Vagina (tissue), 2 donors: Measurements from ENCODE around the gene NEURL3. TPM values are rescaled to one million over a fixed set of nuclear protein-coding genes. Genes with fewer than 3 reads are reported as not detected.
"Not testable (repeated sequence)": the region's sequence is repeated elsewhere in the genome, so short reads cannot be mapped to it uniquely, and the experiment has no call there.

Experiments used
- DNase-seq, 2 donors: peaks; one replicate each; pipeline ENCODE4 v3.0.0-alpha.2; 2017; ENCODE audit errors: extremely low spot score in 2 of 2
- H3K27ac ChIP-seq: fragments of 200-600 bp; sonication (generic); one replicate; pipeline ENCODE4 v1.5.1; 2019
- H3K27me3 ChIP-seq: fragments of 200-600 bp; sonication (generic); one replicate; pipeline ENCODE4 v1.5.1; 2019
- H3K36me3 ChIP-seq, 2 donors: fragments of 200-600 bp; sonication (generic); one replicate each; pipeline ENCODE4 v1.5.1; 2017 to 2019
- H3K4me1 ChIP-seq: fragments of 200-600 bp; sonication (generic); one replicate; pipeline ENCODE4 v1.5.1; 2019
- H3K4me3 ChIP-seq, 2 donors: fragments of 200-600 bp; sonication (generic); 1 replicate in 1 of 2; 2 replicates in 1 of 2; pipeline ENCODE4 v1.5.1; 2016 to 2019
- H3K9me3 ChIP-seq: fragments of 200-600 bp; sonication (generic); one replicate; pipeline ENCODE4 v1.5.1; 2019
- POLR2A ChIP-seq, 2 donors: fragments of 450-650 bp; IDR thresholded peaks; one replicate each; pipeline ENCODE4 v1.6.1; 2017; ENCODE audit warnings: antibody characterized with exemption in 2 of 2, mild to moderate bottlenecking in 2 of 2, moderate library complexity in 2 of 2
- POLR2AphosphoS5 ChIP-seq, 2 donors: sonication (generic); formaldehyde crosslinking; IDR thresholded peaks; one replicate each; pipeline ENCODE4 v1.9.0; 2017; ENCODE audit warnings: antibody characterized with exemption in 2 of 2, mild to moderate bottlenecking in 2 of 2, low read depth in 1 of 2; ENCODE audit not compliant: insufficient read depth in 1 of 2
- intact Hi-C: fragments of 100-400 bp; cut with DNase I; formaldehyde crosslinking; loops from one replicate; pipeline ENCODE4 v1.15.1; 2023
- total RNA-seq: library from RNA; depleted of rRNA; stranded (reverse); fragments of >200 nt; gene quantifications from one replicate; pipeline ENCODE4 v1.2.3, GENCODE V29; 2016
- TF ChIP-seq, protein P1 (sequence below), 3 experiments: fragments of 450-650 bp in 2 of 3; fragments of 200-600 bp in 1 of 3; sonication (generic) in 1 of 3; IDR thresholded peaks; one replicate each; pipeline ENCODE4 v1.5.1; 2017 to 2019; ENCODE audit warnings: antibody characterized with exemption in 3 of 3, mild to moderate bottlenecking in 2 of 3, moderate library complexity in 2 of 3

NEURL3 gene
- total RNA-seq, 1 donor from 2014 or later: 2.5 TPM

DNA sequence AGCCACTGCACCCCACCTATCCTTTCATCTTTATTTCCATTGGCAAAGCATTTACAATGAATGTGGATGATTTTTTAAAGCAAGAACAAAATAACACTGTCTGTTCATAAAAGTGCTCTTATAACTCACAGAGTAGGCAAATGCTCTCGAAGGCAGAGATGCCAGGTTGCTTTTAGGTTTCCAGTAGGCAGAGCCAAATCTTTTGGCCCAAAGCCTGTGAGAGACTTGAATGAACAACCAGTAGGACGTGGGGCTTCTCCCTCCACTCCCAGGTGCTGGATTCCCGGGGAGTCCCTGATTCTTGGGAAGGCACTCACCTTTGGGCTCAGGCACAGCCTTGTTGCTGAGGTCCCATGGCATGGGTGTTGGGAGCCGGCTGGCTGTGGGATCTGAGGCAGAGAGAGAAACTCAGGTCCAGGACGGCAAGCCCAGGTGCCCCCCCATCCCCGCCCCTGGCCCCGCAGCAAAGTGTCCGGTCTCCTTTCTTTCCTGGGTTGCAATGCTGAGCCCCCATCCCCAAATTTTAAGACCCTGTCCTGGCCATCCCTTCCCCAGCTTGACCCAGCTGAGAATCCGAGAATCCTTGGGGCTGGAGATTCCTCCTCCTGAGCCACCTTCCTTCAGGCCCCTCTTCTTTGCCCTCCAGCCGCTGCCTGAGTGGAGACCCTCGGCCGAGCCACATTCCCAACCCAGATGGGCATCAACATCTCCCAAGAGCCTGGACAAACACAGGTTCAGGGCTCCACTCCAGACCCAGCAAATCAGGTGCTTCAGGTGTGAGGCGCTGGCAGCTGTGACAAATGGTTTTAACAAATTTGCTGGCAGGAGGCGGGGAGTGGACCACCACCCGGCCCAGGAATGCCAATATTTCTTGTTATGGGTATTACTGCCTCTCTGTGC lies 5.8 kb downstream of the NEURL3 start:
- no peak overlapping the region for H3K4me3 ChIP-seq
- no peak overlapping the region for H3K27ac ChIP-seq
- intact Hi-C loops: no loop called here
- H3K9me3 ChIP-seq: no peaks in the 10 kb centered on the region
- peaks cover 5% of the 10 kb centered on the region for H3K27me3 ChIP-seq
- H3K4me1 ChIP-seq: no peaks in the 10 kb centered on the region
- no peaks in the 10 kb centered on the region for H3K36me3 ChIP-seq
- TF ChIP-seq, protein P1, sequence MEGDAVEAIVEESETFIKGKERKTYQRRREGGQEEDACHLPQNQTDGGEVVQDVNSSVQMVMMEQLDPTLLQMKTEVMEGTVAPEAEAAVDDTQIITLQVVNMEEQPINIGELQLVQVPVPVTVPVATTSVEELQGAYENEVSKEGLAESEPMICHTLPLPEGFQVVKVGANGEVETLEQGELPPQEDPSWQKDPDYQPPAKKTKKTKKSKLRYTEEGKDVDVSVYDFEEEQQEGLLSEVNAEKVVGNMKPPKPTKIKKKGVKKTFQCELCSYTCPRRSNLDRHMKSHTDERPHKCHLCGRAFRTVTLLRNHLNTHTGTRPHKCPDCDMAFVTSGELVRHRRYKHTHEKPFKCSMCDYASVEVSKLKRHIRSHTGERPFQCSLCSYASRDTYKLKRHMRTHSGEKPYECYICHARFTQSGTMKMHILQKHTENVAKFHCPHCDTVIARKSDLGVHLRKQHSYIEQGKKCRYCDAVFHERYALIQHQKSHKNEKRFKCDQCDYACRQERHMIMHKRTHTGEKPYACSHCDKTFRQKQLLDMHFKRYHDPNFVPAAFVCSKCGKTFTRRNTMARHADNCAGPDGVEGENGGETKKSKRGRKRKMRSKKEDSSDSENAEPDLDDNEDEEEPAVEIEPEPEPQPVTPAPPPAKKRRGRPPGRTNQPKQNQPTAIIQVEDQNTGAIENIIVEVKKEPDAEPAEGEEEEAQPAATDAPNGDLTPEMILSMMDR (IDR thresholded peaks at IDR 0.05): no peak
- TF ChIP-seq POLR2A (IDR thresholded peaks at IDR 0.05): no peak
- TF ChIP-seq POLR2AphosphoS5 (IDR thresholded peaks at IDR 0.05; ENCODE audit: insufficient read depth in 1 of 2, low read depth in 1 of 2): no peak
- DNase-seq: no peak

DNA sequence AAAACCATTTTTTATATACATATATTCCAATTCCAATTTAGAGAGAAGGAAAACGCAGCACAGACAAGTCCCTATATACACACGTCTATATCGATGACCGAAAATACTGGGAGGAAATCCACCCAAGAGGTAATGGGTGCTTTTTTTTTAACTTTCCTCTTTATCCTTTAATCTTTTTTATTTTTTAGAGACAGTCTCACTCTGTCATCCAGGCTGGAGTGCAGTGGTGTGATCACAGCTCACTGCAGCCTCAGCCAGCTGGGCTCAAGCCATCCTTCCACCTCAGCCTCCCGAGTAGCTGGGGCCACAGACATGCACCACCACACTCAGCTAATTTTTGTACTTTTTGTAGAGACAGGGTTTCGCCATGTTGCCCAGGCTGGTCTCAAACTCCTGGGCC lies 6.5 kb downstream of the NEURL3 start:
- H3K27me3 ChIP-seq, DNase-seq, H3K4me1 ChIP-seq, H3K27ac ChIP-seq, intact Hi-C loops, H3K4me3 ChIP-seq, H3K36me3 ChIP-seq, H3K9me3 ChIP-seq: not testable (repeated sequence)

DNA sequence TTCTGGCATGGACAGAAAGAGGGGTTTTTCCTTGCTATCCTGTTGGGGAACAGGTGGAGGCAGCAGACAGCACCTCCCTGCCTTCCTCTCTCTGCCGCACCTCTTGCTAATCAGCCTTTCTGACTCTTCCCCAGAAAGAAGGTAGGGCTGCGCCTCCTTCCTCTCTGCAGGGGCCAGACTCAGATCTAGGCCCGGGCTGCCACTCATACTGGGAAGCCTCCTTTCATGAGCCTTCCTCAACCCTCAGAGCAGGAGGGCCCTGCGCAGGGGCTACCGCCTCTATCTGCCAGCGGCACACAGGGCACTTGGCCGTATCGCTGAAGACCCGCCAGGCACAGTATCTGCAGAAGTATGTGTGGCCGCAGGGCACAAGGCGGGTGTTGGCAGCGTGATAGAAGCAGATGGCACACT lies 7.1 kb downstream of the NEURL3 start:
- Histone ChIP-seq H3K27me3 (peaks cover 5% of the 10 kb centered on the region), H3K9me3 (no peaks in the 10 kb centered on the region), H3K27ac (no peak overlapping the region), H3K4me1 (no peaks in the 10 kb centered on the region), H3K4me3 (no peak overlapping the region), H3K36me3 (no peaks in the 10 kb centered on the region)
- no peak for DNase-seq
- intact Hi-C loops: no loop called here
- TF ChIP-seq POLR2AphosphoS5 (IDR thresholded peaks at IDR 0.05; ENCODE audit: insufficient read depth in 1 of 2, low read depth in 1 of 2): no peak
- TF ChIP-seq, protein P1 (IDR thresholded peaks at IDR 0.05): no peak
- TF ChIP-seq POLR2A (IDR thresholded peaks at IDR 0.05): no peak

DNA sequence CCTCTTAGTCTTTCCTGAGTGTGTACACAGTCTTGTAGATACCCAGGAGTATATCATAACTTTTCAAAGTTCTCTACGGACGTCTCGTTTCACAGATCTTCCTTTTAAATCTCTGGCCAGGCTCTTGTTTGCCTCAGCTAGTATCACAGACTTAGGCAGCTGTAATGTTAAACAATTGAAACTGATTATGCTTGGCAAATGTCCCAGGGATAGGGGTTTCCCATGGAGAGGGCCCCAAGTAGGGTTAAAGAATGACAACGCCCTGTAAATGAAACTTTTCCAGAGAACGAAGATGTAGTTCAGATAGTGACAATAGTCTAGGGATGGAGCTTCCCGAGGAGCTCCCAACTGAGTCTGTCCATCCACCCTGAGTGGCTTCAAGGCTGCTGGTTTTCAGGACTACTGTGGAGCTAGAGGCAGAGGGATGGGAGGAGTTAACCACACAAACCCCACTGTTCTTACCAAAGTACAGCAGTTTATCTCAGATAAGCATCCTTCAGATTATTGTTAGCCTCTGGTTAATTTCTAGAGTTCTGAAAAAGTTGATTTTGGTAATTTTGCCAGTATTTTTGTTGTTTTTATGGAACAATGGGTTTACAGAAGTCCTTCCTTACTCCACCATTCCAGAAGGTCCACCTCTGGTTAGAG lies 9.1 kb downstream of the NEURL3 start:
- no peaks in the 10 kb centered on the region for H3K9me3 ChIP-seq
- H3K4me1 ChIP-seq: no peaks in the 10 kb centered on the region
- no peak for DNase-seq
- no peaks in the 10 kb centered on the region for H3K36me3 ChIP-seq
- intact Hi-C loops: no loop called here
- no peak overlapping the region for H3K27ac ChIP-seq
- no peak overlapping the region for H3K4me3 ChIP-seq
- no peak for TF ChIP-seq POLR2AphosphoS5 (IDR thresholded peaks at IDR 0.05; ENCODE audit: insufficient read depth in 1 of 2, low read depth in 1 of 2)
- no peak for TF ChIP-seq POLR2A (IDR thresholded peaks at IDR 0.05)
- TF ChIP-seq, protein P1 (IDR thresholded peaks at IDR 0.05): no peak
- H3K27me3 ChIP-seq: peaks cover 5% of the 10 kb centered on the region

DNA sequence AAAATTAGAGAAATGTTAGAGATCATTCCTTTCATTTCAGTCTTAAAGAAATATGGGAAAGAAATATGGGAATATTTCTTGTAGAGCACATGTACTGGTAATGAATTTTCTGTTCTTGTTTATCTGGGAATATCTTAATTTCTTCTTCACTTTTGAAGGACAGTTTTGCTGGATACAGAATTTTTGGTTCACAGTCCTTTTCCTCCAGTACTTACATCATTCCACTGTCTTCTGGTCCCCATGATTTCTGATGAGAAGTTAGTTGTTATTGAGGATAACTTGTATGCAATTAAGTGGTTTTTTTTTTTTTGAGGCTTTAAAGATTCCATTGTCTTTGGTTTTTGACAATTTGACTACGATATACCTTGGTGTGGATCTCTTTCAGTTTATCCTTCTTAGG lies 11.0 kb downstream of the NEURL3 start:
- TF ChIP-seq POLR2A (IDR thresholded peaks at IDR 0.05): no peak
- TF ChIP-seq, protein P1 (IDR thresholded peaks at IDR 0.05): no peak
- TF ChIP-seq POLR2AphosphoS5 (IDR thresholded peaks at IDR 0.05; ENCODE audit: insufficient read depth in 1 of 2, low read depth in 1 of 2): no peak
- no peak for DNase-seq
- Histone ChIP-seq H3K27me3 (no peaks in the 10 kb centered on the region), H3K4me3 (no peak overlapping the region), H3K27ac (no peak overlapping the region), H3K4me1 (no peaks in the 10 kb centered on the region), H3K9me3 (no peaks in the 10 kb centered on the region), H3K36me3 (no peaks in the 10 kb centered on the region)
- intact Hi-C loops: no loop called here
